ENCODE results near the gene EPN1. TPM values are rescaled to one million over a fixed set of nuclear protein-coding genes. Genes with fewer than 3 reads are reported as not detected.

EPN1 gene
- total and polyA plus RNA-seq, 2 of the 8 experiments (the other 6 are each of a cell fraction or from before 2014, with no cell fraction given) = 49.6 to 200 TPM

- ChIA-PET CTCF (ENCODE audit: partially characterized antibody) (interaction anchor here (0.6 to 2.1 kb wide), 9 partner anchors 11 to 1024 kb away, joined by 3 to 10 read pairs (median 3); partner anchors contain the start of gene ZNF865), POLR2A (ENCODE audit: partially characterized antibody) (interaction anchor here (0.8 to 2.2 kb wide), 8 partner anchors 9 to 143 kb away, joined by 3 to 6 read pairs (median 4); partner anchors contain the start of gene U2AF2)
- Histone ChIP-seq H3K23ac (ENCODE audit: insufficient read length) (no peak overlapping the region), H4K20me1 (replicated peaks in 1 of 2; ENCODE audit: control insufficient read depth in 1 of 2, insufficient read depth in 2 of 2, low read length in 2 of 2) (peaks cover 3 to 14% of the 10 kb centered on the region in 2 experiments), H4K5ac (ENCODE audit: insufficient read length, low read depth, low read length) (no peak overlapping the region), H3K9ac (replicated peaks in 1 of 4; ENCODE audit: extremely low read depth in 1 of 4, low read depth in 3 of 4, low read length in 3 of 4) (peak overlapping the region in 1 of 4 experiments; percentile 23; a peak in 2 of 7 replicates), H2BK20ac (ENCODE audit: low read length) (no peak overlapping the region), H2BK120ac (replicated peaks; ENCODE audit: low read depth, low read length) (no peak overlapping the region), H3K4me3 (ENCODE audit: extremely low read depth in 1 of 4, insufficient read depth in 2 of 4, low read depth in 3 of 4, low read length in 4 of 4) (peak overlapping the region; percentile 29 to 98 (median 63)), H2BK12ac (ENCODE audit: low read depth, low read length) (no peak overlapping the region; the same call in 1 of the 2 replicates), H3K4me1 (replicated peaks in 1 of 4; ENCODE audit: control insufficient read depth in 3 of 4, insufficient read depth in 4 of 4, low read length in 3 of 4) (peaks cover 6 to 22% (median 14%) of the 10 kb centered on the region in 4 experiments), H4K8ac (ENCODE audit: extremely low read depth, insufficient read depth, low read length) (peak overlapping the region; percentile 0), H3K4me2 (ENCODE audit: insufficient read depth in 1 of 2, low read depth in 2 of 2, low read length in 2 of 2) (peak overlapping the region; percentile 71 to 99), H2AK5ac (ENCODE audit: low read depth, low read length) (no peak overlapping the region), H3K27me3 (replicated peaks in 1 of 4; ENCODE audit: control insufficient read depth in 3 of 4, extremely low read depth in 1 of 4, insufficient read depth in 3 of 4, low read length in 3 of 4) (no peaks in the 10 kb centered on the region), H2BK15ac (ENCODE audit: low read length) (peak overlapping the region; percentile 81), H4K91ac (replicated peaks; ENCODE audit: insufficient read length, low read length) (no peak overlapping the region), H3K79me2 (ENCODE audit: control insufficient read depth in 1 of 2, insufficient read depth in 2 of 2, low read length in 2 of 2) (peaks cover 8 to 37% of the 10 kb centered on the region in 2 experiments; a peak in 3 of 4 replicates), H3K23me2 (ENCODE audit: low read depth, low read length) (peaks cover 39% of the 10 kb centered on the region), H2BK5ac (ENCODE audit: low read depth, low read length) (no peak overlapping the region), H3K4ac (replicated peaks; ENCODE audit: insufficient read length, low read depth, low read length) (no peak overlapping the region), H3K27ac (ENCODE audit: low read depth, low read length) (peak overlapping the region; percentile 45; the same call in 1 of the 2 replicates), H2AFZ (ENCODE audit: low read length) (no peak overlapping the region), H3K56ac (replicated peaks; ENCODE audit: insufficient read length, low read depth, low read length) (no peak overlapping the region), H3K79me1 (ENCODE audit: low read depth, low read length) (peaks cover 22% of the 10 kb centered on the region), H3K18ac (ENCODE audit: extremely low read depth, low read length) (peak overlapping the region; percentile 72; the same call in 1 of the 2 replicates), H3K14ac (ENCODE audit: insufficient read length) (no peak overlapping the region), H3K36me3 (ENCODE audit: control insufficient read depth in 2 of 4, insufficient read depth in 4 of 4, low read length in 3 of 4) (peaks cover 3 to 6% (median 4%) of the 10 kb centered on the region in 4 experiments; a peak in 7 of 8 replicates), H3K9me3 (ENCODE audit: insufficient read depth in 2 of 2, low read depth in 1 of 2, low read length in 1 of 2) (no peaks in the 10 kb centered on the region; a peak in 1 of 4 replicates)
- TF ChIP-seq RAD21 (IDR thresholded peaks at IDR 0.05 in 1 of 2, conservative IDR thresholded peaks at IDR 0.05 in 1 of 2; ENCODE audit: low read depth in 2 of 2, low read length in 2 of 2) (peak in 1 of 2 experiments; percentile 15; a peak in 1 of 4 replicates), GABPA (IDR thresholded peaks at IDR 0.05; ENCODE audit: borderline replicate concordance, insufficient read depth, low read length) (no peak), RNF2 (IDR thresholded peaks at IDR 0.05; ENCODE audit: borderline replicate concordance, low read depth, low read length, missing control alignments, poor library complexity, severe bottlenecking) (no peak)
- TF ChIP-seq, protein P1, sequence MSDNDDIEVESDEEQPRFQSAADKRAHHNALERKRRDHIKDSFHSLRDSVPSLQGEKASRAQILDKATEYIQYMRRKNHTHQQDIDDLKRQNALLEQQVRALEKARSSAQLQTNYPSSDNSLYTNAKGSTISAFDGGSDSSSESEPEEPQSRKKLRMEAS (IDR thresholded peaks at IDR 0.05) = peak; percentile 97
- TF ChIP-seq, protein P2, sequence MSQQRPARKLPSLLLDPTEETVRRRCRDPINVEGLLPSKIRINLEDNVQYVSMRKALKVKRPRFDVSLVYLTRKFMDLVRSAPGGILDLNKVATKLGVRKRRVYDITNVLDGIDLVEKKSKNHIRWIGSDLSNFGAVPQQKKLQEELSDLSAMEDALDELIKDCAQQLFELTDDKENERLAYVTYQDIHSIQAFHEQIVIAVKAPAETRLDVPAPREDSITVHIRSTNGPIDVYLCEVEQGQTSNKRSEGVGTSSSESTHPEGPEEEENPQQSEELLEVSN (IDR thresholded peaks at IDR 0.05) = peak; percentile 91
- TF ChIP-seq, protein P3, sequence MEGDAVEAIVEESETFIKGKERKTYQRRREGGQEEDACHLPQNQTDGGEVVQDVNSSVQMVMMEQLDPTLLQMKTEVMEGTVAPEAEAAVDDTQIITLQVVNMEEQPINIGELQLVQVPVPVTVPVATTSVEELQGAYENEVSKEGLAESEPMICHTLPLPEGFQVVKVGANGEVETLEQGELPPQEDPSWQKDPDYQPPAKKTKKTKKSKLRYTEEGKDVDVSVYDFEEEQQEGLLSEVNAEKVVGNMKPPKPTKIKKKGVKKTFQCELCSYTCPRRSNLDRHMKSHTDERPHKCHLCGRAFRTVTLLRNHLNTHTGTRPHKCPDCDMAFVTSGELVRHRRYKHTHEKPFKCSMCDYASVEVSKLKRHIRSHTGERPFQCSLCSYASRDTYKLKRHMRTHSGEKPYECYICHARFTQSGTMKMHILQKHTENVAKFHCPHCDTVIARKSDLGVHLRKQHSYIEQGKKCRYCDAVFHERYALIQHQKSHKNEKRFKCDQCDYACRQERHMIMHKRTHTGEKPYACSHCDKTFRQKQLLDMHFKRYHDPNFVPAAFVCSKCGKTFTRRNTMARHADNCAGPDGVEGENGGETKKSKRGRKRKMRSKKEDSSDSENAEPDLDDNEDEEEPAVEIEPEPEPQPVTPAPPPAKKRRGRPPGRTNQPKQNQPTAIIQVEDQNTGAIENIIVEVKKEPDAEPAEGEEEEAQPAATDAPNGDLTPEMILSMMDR (IDR thresholded peaks at IDR 0.05; ENCODE audit: control extremely low read depth in 1 of 3, insufficient read depth in 1 of 3, low read depth in 1 of 3, low read length in 3 of 3) = peak in 2 of 3 experiments; percentile 3 to 14; a peak in 3 of 4 replicates
- DNase-seq (ENCODE audit: low read depth in 1 of 2, low spot score in 2 of 2) = no peak
- FAIRE-seq = no peak
- WGBS, 2 experiments (ENCODE audit: extremely low coverage in 1 of 2, insufficient coverage in 1 of 2, insufficient read length in 1 of 2, insufficient replicate concordance in 2 of 2, low coverage in 1 of 2, low lambda C conversion rate in 2 of 2, missing lambda C conversion rate in 1 of 2) = 70% methylated on average over 33 of the region's 38 CpGs; no CpG with 5 or more reads in 1 of the 2 experiments
Measured at GRCh38 chr19:55640043-55640576, 34.9 kb upstream of the EPN1 start.

Data from H1 (cell line).